OCI-LY7 (cell line): ENCODE measurements around the gene GRM5. TPM values are rescaled to one million over a fixed set of nuclear protein-coding genes. Genes with fewer than 3 reads are reported as not detected.

ENCODE experiments used
- BruUV-seq: library from RNA; stranded (reverse); fragments of 400-500 nt; replicated peaks from 2 replicates; lab custom pipeline; 2021; lab: Mats Ljungman, UMichigan
- CTCF ChIA-PET: fragments of 300-600 bp; sonication (Branson Sonifier 250); formaldehyde crosslinking; loops from one replicate; lab custom pipeline; 2022; ENCODE audit warnings: antibody characterized with exemption; ENCODE audit not compliant: unreplicated experiment; lab: Charles Lee
- POLR2A ChIA-PET: fragments of 300-600 bp; sonication (Branson Sonifier 250); formaldehyde crosslinking; loops from one replicate; lab custom pipeline; 2022; ENCODE audit warnings: antibody characterized with exemption; lab: Charles Lee
- DNase-seq: peaks from one replicate; pipeline ENCODE4 v3.0.0-alpha.2; 2015; ENCODE audit warnings: low spot score
- H2AFZ ChIP-seq: fragments of 200-600 bp; sonication (generic), shearing (Covaris generic); 2 replicates; pipeline ENCODE4 v1.6.1; 2014; ENCODE audit warnings: mild to moderate bottlenecking, antibody characterized with exemption, low read length, moderate library complexity
- H3K27ac ChIP-seq: fragments of 200-600 bp; sonication (generic); 2 replicates; pipeline ENCODE4 v1.5.1; 2014; ENCODE audit warnings: mixed run types, low read depth, mild to moderate bottlenecking, moderate library complexity, low read length, inconsistent platforms; ENCODE audit not compliant: poor library complexity, severe bottlenecking
- H3K36me3 ChIP-seq: fragments of 200-600 bp; sonication (generic); 2 replicates; pipeline ENCODE4 v1.6.1; 2014; ENCODE audit warnings: mild to moderate bottlenecking, antibody characterized with exemption, low read length, moderate library complexity, mixed read lengths; ENCODE audit not compliant: insufficient read depth
- H3K4me1 ChIP-seq: fragments of 200-600 bp; sonication (generic); 2 replicates; pipeline ENCODE4 v1.5.1; 2014; ENCODE audit warnings: mild to moderate bottlenecking, low read length; ENCODE audit not compliant: insufficient read depth, poor library complexity, severe bottlenecking
- H3K4me2 ChIP-seq: fragments of 200-600 bp; sonication (generic); 2 replicates; pipeline ENCODE4 v1.6.1; 2014; ENCODE audit warnings: mild to moderate bottlenecking, low read length
- H3K4me3 ChIP-seq: fragments of 200-600 bp; sonication (generic); 2 replicates; pipeline ENCODE4 v1.5.1; 2014; ENCODE audit warnings: mild to moderate bottlenecking, low read depth, low read length; ENCODE audit not compliant: poor library complexity, severe bottlenecking
- H3K79me2 ChIP-seq: fragments of 200-600 bp; sonication (generic); 2 replicates; pipeline ENCODE4 v1.6.1; 2016; ENCODE audit warnings: low read depth, mild to moderate bottlenecking, low read length, moderate library complexity, mixed read lengths; ENCODE audit not compliant: insufficient read depth
- H3K9me2 ChIP-seq: fragments of 200-600 bp; sonication (generic); 2 replicates; pipeline ENCODE4 v1.6.1; 2016; ENCODE audit warnings: mild to moderate bottlenecking, low read length, mixed read lengths; ENCODE audit not compliant: insufficient read depth
- H3K9me3 ChIP-seq: fragments of 200-600 bp; sonication (generic); 2 replicates; pipeline ENCODE4 v1.6.1; 2014; ENCODE audit warnings: mild to moderate bottlenecking, mixed run types, low read length, mixed read lengths
- H4K20me1 ChIP-seq: fragments of 200-600 bp; sonication (generic); 2 replicates; pipeline ENCODE4 v1.6.1; 2014; ENCODE audit warnings: mild to moderate bottlenecking, antibody characterized with exemption, low read length, moderate library complexity, mixed read lengths; ENCODE audit not compliant: insufficient read depth
- EZH2phosphoT487 ChIP-seq: fragments of 200-600 bp; sonication (generic); IDR thresholded peaks from 2 replicates; pipeline ENCODE4 v1.6.1; 2018; ENCODE audit warnings: low read depth, borderline replicate concordance, mild to moderate bottlenecking, mixed run types, antibody characterized with exemption, low read length, moderate library complexity, mixed read lengths
- intact Hi-C: fragments of 100-400 bp; cut with micrococcal nuclease; formaldehyde crosslinking; loops from one replicate; pipeline ENCODE4 v1.10.0; 2022; ENCODE audit not compliant: unreplicated experiment
- total RNA-seq, 2 experiments: library from RNA; depleted of rRNA in 1 of 2; stranded (reverse); fragments of >200 nt in 1 of 2; shearing (Covaris generic) in 1 of 2; gene quantifications; 2 replicates each; pipeline ENCODE4 v1.2.3, GENCODE V29; 2014 to 2022
- TF ChIP-seq, protein P1 (sequence below): fragments of 200-600 bp; sonication (generic); conservative IDR thresholded peaks from 2 replicates; pipeline ENCODE4 v1.5.1; 2014; ENCODE audit warnings: mild to moderate bottlenecking, antibody characterized with exemption, low read length, moderate library complexity, mixed read lengths

GRM5 gene
- total RNA-seq, 2 experiments from 2014 or later = not detected

DNA sequence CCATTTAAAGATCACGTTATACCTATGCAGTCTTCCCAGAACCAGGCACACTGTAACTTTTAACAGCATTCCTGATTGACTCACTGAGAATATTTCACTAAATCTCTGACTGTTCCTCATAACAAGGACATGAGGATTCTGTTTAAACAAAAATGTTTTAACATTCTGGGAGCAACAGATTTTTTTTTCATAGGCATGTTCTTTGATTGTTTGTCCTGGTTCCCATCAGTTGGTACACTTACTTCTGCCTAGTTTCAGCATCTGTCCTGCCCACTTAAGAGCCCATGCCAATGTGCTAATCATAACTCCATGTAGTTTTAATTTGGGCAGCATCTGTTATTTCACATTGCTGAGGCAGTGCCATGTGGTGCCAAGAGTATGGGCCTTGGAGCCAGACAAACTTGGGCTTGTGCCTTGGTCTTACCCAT is 589.8 kb downstream of the GRM5 start:
- POLR2A ChIA-PET = no interaction called here
- no peak overlapping the region for H2AFZ ChIP-seq
- TF ChIP-seq, protein P1, sequence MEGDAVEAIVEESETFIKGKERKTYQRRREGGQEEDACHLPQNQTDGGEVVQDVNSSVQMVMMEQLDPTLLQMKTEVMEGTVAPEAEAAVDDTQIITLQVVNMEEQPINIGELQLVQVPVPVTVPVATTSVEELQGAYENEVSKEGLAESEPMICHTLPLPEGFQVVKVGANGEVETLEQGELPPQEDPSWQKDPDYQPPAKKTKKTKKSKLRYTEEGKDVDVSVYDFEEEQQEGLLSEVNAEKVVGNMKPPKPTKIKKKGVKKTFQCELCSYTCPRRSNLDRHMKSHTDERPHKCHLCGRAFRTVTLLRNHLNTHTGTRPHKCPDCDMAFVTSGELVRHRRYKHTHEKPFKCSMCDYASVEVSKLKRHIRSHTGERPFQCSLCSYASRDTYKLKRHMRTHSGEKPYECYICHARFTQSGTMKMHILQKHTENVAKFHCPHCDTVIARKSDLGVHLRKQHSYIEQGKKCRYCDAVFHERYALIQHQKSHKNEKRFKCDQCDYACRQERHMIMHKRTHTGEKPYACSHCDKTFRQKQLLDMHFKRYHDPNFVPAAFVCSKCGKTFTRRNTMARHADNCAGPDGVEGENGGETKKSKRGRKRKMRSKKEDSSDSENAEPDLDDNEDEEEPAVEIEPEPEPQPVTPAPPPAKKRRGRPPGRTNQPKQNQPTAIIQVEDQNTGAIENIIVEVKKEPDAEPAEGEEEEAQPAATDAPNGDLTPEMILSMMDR = no peak
- no peak for TF ChIP-seq EZH2phosphoT487

DNA sequence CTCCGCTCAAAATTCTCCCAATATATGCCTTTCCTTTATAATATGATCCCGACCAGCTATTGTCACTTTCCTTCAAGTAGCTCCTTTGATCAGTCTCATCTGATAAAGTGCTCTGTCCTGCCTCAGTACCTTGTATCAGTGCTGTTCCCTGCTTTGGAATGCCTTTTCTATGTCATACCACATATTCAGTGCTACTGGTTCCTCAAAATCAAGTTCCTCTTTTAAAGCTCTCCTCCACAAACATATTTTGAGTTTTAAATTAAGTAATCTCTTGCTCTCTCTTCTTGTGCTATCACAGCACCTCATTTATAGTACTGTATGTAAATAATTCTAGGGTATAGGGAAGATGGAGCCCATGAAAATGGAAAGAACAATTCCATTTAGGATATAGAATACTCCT is 591.1 kb downstream of the GRM5 start:
- H3K4me3 ChIP-seq = no peak overlapping the region
- H3K36me3 ChIP-seq = no peaks in the 10 kb centered on the region
- BruUV-seq = no TSS peak
- H3K79me2 ChIP-seq = no peaks in the 10 kb centered on the region
- POLR2A ChIA-PET = no interaction called here
- H2AFZ ChIP-seq = no peak overlapping the region
- H3K27ac ChIP-seq = no peak overlapping the region
- DNase-seq = no peak
- H3K9me2 ChIP-seq = no peaks in the 10 kb centered on the region
- TF ChIP-seq, protein P1 = no peak
- TF ChIP-seq EZH2phosphoT487 = no peak
- intact Hi-C loops = no loop called here
- H4K20me1 ChIP-seq = no peaks in the 10 kb centered on the region
- H3K9me3 ChIP-seq = no peaks in the 10 kb centered on the region
- H3K4me2 ChIP-seq = no peak overlapping the region
- no peaks in the 10 kb centered on the region for H3K4me1 ChIP-seq
- CTCF ChIA-PET = no interaction called here

More for the DNA sequence above, 589.8 kb downstream of the GRM5 start:
- Histone ChIP-seq H3K79me2 (no peaks in the 10 kb centered on the region), H3K9me2 (no peaks in the 10 kb centered on the region), H4K20me1 (no peaks in the 10 kb centered on the region), H3K36me3 (no peaks in the 10 kb centered on the region), H3K4me1 (no peaks in the 10 kb centered on the region), H3K4me2 (no peak overlapping the region), H3K4me3 (no peak overlapping the region), H3K27ac (no peak overlapping the region), H3K9me3 (no peaks in the 10 kb centered on the region)
- no peak for DNase-seq
- intact Hi-C loops = no loop called here
- CTCF ChIA-PET = no interaction called here
- BruUV-seq = no TSS peak

GRCh38 chr11:88469561-88470225 is 596.1 kb downstream of the GRM5 start:
- TF ChIP-seq EZH2phosphoT487 = no peak
- TF ChIP-seq, protein P1 = no peak
- no TSS peak for BruUV-seq
- H4K20me1 ChIP-seq = no peaks in the 10 kb centered on the region
- no peaks in the 10 kb centered on the region for H3K9me2 ChIP-seq
- intact Hi-C loops = no loop called here
- H3K4me2 ChIP-seq = no peak overlapping the region
- no peak overlapping the region for H3K27ac ChIP-seq
- no peaks in the 10 kb centered on the region for H3K79me2 ChIP-seq
- no peaks in the 10 kb centered on the region for H3K36me3 ChIP-seq
- no peaks in the 10 kb centered on the region for H3K9me3 ChIP-seq
- no peak overlapping the region for H2AFZ ChIP-seq
- H3K4me3 ChIP-seq = no peak overlapping the region
- ChIA-PET POLR2A (no interaction called here), CTCF (no interaction called here)
- no peaks in the 10 kb centered on the region for H3K4me1 ChIP-seq
- no peak for DNase-seq
